Endothelial cell of umbilical vein (primary cell): ENCODE results near the gene KIZ. TPM values are rescaled to one million over a fixed set of nuclear protein-coding genes. Genes with fewer than 3 reads are reported as not detected.

Source experiments
- BruUV-seq: library from RNA; stranded (reverse); fragments of 400-500 nt; replicated peaks from 2 replicates; lab custom pipeline; 2021; lab: Mats Ljungman, UMichigan
- CTCF ChIA-PET: fragments of 300-600, 350-600 bp; sonication (Branson Sonifier 250); formaldehyde crosslinking; loops from one replicate; lab custom pipeline; 2021; ENCODE audit warnings: antibody characterized with exemption, inconsistent platforms; lab: Charles Lee
- POLR2A ChIA-PET: fragments of 300-600, 350-600 bp; sonication (Branson Sonifier 250); formaldehyde crosslinking; loops from one replicate; lab custom pipeline; 2021; ENCODE audit warnings: antibody characterized with exemption, inconsistent platforms; lab: Charles Lee
- DNase-seq: peaks from one replicate; pipeline ENCODE4 v3.0.0-alpha.2; 2011; ENCODE audit warnings: low read depth, low spot score
- FAIRE-seq: peaks from 2 replicates; lab custom pipeline; 2011; peaks lifted over from hg19 to GRCh38; lab: Jason Lieb, UNC
- H2AFZ ChIP-seq: 2 replicates; pipeline ENCODE4 v1.6.0; 2012; ENCODE audit warnings: low read depth, low read length, control low read depth, inconsistent platforms
- H3K27ac ChIP-seq: 2 replicates; pipeline ENCODE4 v1.5.1; 2011; ENCODE audit warnings: low read depth, mild to moderate bottlenecking, control low read depth, low read length, moderate library complexity; ENCODE audit not compliant: insufficient read depth
- H3K27me3 ChIP-seq, 2 experiments: 2 replicates each; pipeline versions ENCODE4 v1.6.0 to v1.6.1; 2011; ENCODE audit warnings: low read length in 2 of 2, mixed read lengths in 1 of 2; ENCODE audit not compliant: control insufficient read depth in 2 of 2, insufficient read depth in 2 of 2
- H3K36me3 ChIP-seq, 2 experiments: 2 replicates in 1 of 2; 3 replicates in 1 of 2; pipeline ENCODE4 v1.5.1; 2011; ENCODE audit warnings: low read length in 2 of 2, mild to moderate bottlenecking in 1 of 2, moderate library complexity in 1 of 2; ENCODE audit not compliant: control insufficient read depth in 2 of 2, insufficient read depth in 2 of 2; ENCODE audit errors: extremely low read depth in 1 of 2
- H3K4me1 ChIP-seq: 3 replicates; pipeline ENCODE4 v1.5.1; 2011; ENCODE audit warnings: mild to moderate bottlenecking, low read length; ENCODE audit not compliant: control insufficient read depth, insufficient read depth; ENCODE audit errors: extremely low read depth
- H3K4me2 ChIP-seq: 2 replicates; pipeline ENCODE4 v1.6.1; 2011; ENCODE audit warnings: low read length, control low read depth, mixed read lengths; ENCODE audit not compliant: insufficient read depth
- H3K4me3 ChIP-seq, 3 experiments: fragments of 200-600 bp in 1 of 3; sonication (generic), shearing (Covaris generic) in 1 of 3; replicated peaks in 1 of 3; 2 replicates each; pipeline ENCODE4 v1.5.1; 2011 to 2016; ENCODE audit warnings: control low read depth in 3 of 3, low read length in 3 of 3, mild to moderate bottlenecking in 2 of 3, inconsistent platforms in 1 of 3, low read depth in 1 of 3, moderate library complexity in 1 of 3; ENCODE audit not compliant: insufficient read depth in 1 of 3
- H3K79me2 ChIP-seq: 2 replicates; pipeline ENCODE4 v1.6.0; 2012; ENCODE audit warnings: low read length, inconsistent platforms; ENCODE audit not compliant: control insufficient read depth, insufficient read depth
- H3K9ac ChIP-seq: replicated peaks from 2 replicates; pipeline ENCODE3; 2011; ENCODE audit warnings: low read length, control low read depth; ENCODE audit not compliant: insufficient read depth; ENCODE audit errors: extremely low read depth
- H3K9me1 ChIP-seq: replicated peaks from 3 replicates; pipeline ENCODE4 v1.6.0; 2011; ENCODE audit warnings: mild to moderate bottlenecking, low read length; ENCODE audit not compliant: control insufficient read depth, insufficient read depth; ENCODE audit errors: extremely low read depth
- H3K9me3 ChIP-seq: replicated peaks from 2 replicates; pipeline ENCODE4 v1.5.1; 2012; ENCODE audit warnings: low read length, inconsistent platforms; ENCODE audit not compliant: control insufficient read depth, insufficient read depth
- H4K20me1 ChIP-seq: replicated peaks from 2 replicates; pipeline ENCODE3; 2011; ENCODE audit warnings: mild to moderate bottlenecking, low read length; ENCODE audit not compliant: control insufficient read depth, insufficient read depth; ENCODE audit errors: extremely low read depth
- CTCF ChIP-seq, 2 donors: IDR thresholded peaks; 1 replicate in 1 of 2; 2 replicates in 1 of 2; pipeline ENCODE4 v1.5.1; 2011; ENCODE audit warnings: low read length in 2 of 2, mild to moderate bottlenecking in 2 of 2, moderate library complexity in 2 of 2, control low read depth in 1 of 2, inconsistent platforms in 1 of 2, low read depth in 1 of 2; ENCODE audit not compliant: insufficient read depth in 1 of 2; ENCODE audit errors: extremely low read depth in 1 of 2
- EZH2 ChIP-seq: IDR thresholded peaks from 2 replicates; pipeline ENCODE4 v1.6.1; 2012; ENCODE audit warnings: borderline replicate concordance, low read depth, mild to moderate bottlenecking, moderate library complexity, low read length, inconsistent platforms; ENCODE audit not compliant: severe bottlenecking
- FOS ChIP-seq: IDR thresholded peaks from 2 replicates; pipeline ENCODE4 v1.6.1; 2011; ENCODE audit warnings: mild to moderate bottlenecking, low read length, moderate library complexity, borderline replicate concordance; ENCODE audit not compliant: insufficient read depth
- GATA2 ChIP-seq: IDR thresholded peaks from 2 replicates; pipeline ENCODE4 v1.7.0; 2011; ENCODE audit warnings: low read depth, mild to moderate bottlenecking, moderate library complexity, mixed read lengths, low read length; ENCODE audit not compliant: insufficient read length, insufficient read depth
- JUN ChIP-seq: IDR thresholded peaks from 2 replicates; pipeline ENCODE4 v1.6.1; 2011; ENCODE audit warnings: borderline replicate concordance, low read depth; ENCODE audit not compliant: insufficient read length, insufficient read depth
- MAX ChIP-seq: IDR thresholded peaks from 2 replicates; pipeline ENCODE4 v1.6.1; 2011; ENCODE audit not compliant: insufficient read depth, insufficient read length
- POLR2A ChIP-seq: IDR thresholded peaks from 2 replicates; pipeline ENCODE4 v1.6.1; 2012; ENCODE audit warnings: low read depth, mild to moderate bottlenecking, control low read depth, low read length
- POLR2AphosphoS5 ChIP-seq: IDR thresholded peaks from 2 replicates; pipeline ENCODE4 v1.6.1; 2012; ENCODE audit warnings: low read depth, mild to moderate bottlenecking, control low read depth, low read length, moderate library complexity; ENCODE audit not compliant: insufficient read depth
- dilution Hi-C: fragments of 300-500 bp; cut with MboI; formaldehyde crosslinking; loops from one replicate; pipeline ENCODE4 v1.15.0; 2019; ENCODE audit warnings: low sequenced_read_pairs; ENCODE audit not compliant: extremely low pct_ligation_motif_present
- intact Hi-C: fragments of 100-400 bp; cut with micrococcal nuclease; formaldehyde crosslinking; loops from one replicate; pipeline ENCODE4 v1.10.0; 2022
- polyA plus RNA-seq, 4 experiments: library from polyadenylated mRNA; depleted of rRNA in 3 of 4; stranded (reverse) in 3 of 4; unstranded in 1 of 4; fragments of >200 nt; gene quantifications; 2 replicates each; pipeline versions ENCODE4 v1.2.1 to v1.2.3, GENCODE V29; 2011 to 2012; ENCODE audit warnings: missing spikeins in 1 of 4
- total RNA-seq: library from RNA; stranded (reverse); gene quantifications from 2 replicates; pipeline ENCODE4 v1.2.3, GENCODE V29; 2021

Gene KIZ
- total and polyA plus RNA-seq, 2 donors (not counting 3 experiments of a cell fraction or from before 2014, with no cell fraction given): 3.9 to 7.3 TPM

DNA sequence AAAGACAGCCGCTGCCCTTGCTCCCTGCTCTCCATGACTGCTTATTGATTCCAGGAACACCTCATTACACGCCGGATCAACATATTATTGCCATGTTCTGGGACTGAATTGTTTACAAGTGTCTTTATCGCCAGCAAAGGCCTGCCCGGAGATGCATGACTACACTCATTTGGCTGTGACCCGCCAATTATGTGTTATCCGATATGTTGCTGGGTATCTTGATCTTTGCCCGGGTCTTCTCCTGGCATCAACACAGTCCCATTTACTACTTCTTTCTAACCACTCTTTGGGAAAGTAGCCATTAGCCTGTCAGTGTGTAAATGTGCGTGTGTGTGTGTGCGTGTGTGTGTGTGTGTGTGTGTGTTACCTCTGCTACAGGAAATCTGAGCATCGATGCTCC lies 35.2 kb upstream of the KIZ start:
- no peaks in the 10 kb centered on the region for H3K9me3 ChIP-seq
- no peaks in the 10 kb centered on the region for H3K36me3 ChIP-seq
- no peak overlapping the region for H2AFZ ChIP-seq
- dilution Hi-C loops (no loop called here), intact Hi-C loops (no loop called here)
- no peaks in the 10 kb centered on the region for H3K4me1 ChIP-seq
- FAIRE-seq (no peak), DNase-seq (no peak)
- ChIA-PET POLR2A (no interaction called here), CTCF (no interaction called here)
- H3K4me2 ChIP-seq: no peak overlapping the region
- H3K9me1 ChIP-seq: no peaks in the 10 kb centered on the region
- no peaks in the 10 kb centered on the region for H4K20me1 ChIP-seq
- H3K27me3 ChIP-seq: peaks cover 32 to 39% of the 10 kb centered on the region in 2 experiments
- H3K9ac ChIP-seq: no peak overlapping the region
- no peak overlapping the region for H3K4me3 ChIP-seq
- H3K27ac ChIP-seq: no peak overlapping the region
- H3K79me2 ChIP-seq: no peaks in the 10 kb centered on the region
- no TSS peak for BruUV-seq
- TF ChIP-seq POLR2A (no peak), FOS (no peak), EZH2 (no peak), JUN (no peak), POLR2AphosphoS5 (no peak), GATA2 (no peak), CTCF (IDR thresholded peaks at IDR 0.05; ENCODE audit: extremely low read depth in 1 of 2, insufficient read depth in 1 of 2, low read depth in 1 of 2, low read length in 2 of 2) (no peak), MAX (no peak)
